HCT116 (cell line): ENCODE measurements around the gene PDE4B. TPM values are rescaled to one million over a fixed set of nuclear protein-coding genes. Genes with fewer than 3 reads are reported as not detected.

ENCODE experiments used
- ATAC-seq: fragments of 200-7000 bp; cut with Tn5 transposase; 2 replicates; pipeline ENCODE4 v1.9.1; 2020; ENCODE audit warnings: mild to moderate bottlenecking, moderate library complexity
- BruUV-seq: library from RNA; stranded (reverse); fragments of 400-500 nt; replicated peaks from 2 replicates; lab custom pipeline; 2021; lab: Mats Ljungman, UMichigan
- CTCF ChIA-PET: fragments of 300-600 bp; sonication (Branson Sonifier 250); formaldehyde crosslinking; loops from one replicate; lab custom pipeline; 2021; ENCODE audit warnings: antibody characterized with exemption; lab: Charles Lee
- POLR2A ChIA-PET: fragments of 300-600, 350-600 bp; sonication (Branson Sonifier 250); formaldehyde crosslinking; loops from one replicate; lab custom pipeline; 2021; ENCODE audit warnings: antibody characterized with exemption; lab: Charles Lee
- RAD21 ChIA-PET, 2 experiments: fragments of 300-600 bp; sonication (Branson Sonifier 250); formaldehyde crosslinking; loops; one replicate each; lab custom pipeline; 2023; ENCODE audit warnings: low total read pairs in 2 of 2; ENCODE audit not compliant: uncharacterized antibody in 2 of 2, unreplicated experiment in 2 of 2, low non-redundant PET in 1 of 2; lab: Charles Lee
- DNase-seq: peaks from one replicate; pipeline ENCODE4 v3.0.0-alpha.2; 2010; ENCODE audit warnings: low read depth, low spot score
- H2AFZ ChIP-seq: fragments of 200-600 bp; shearing (Covaris generic), sonication (generic); 2 replicates; pipeline ENCODE4 v1.6.1; 2017; ENCODE audit warnings: low read depth, mixed run types, mixed read lengths, antibody characterized with exemption, low read length; ENCODE audit not compliant: poor library complexity, severe bottlenecking
- H3K27ac ChIP-seq: 2 replicates; pipeline ENCODE4 v1.5.1; 2012; ENCODE audit warnings: low read depth, low read length
- H3K27me3 ChIP-seq: fragments of 200-600 bp; sonication (generic); 2 replicates; pipeline ENCODE4 v1.6.1; 2016; ENCODE audit warnings: mixed run types, low read length, mixed read lengths; ENCODE audit not compliant: insufficient read depth
- H3K36me3 ChIP-seq, 2 experiments: fragments of 200-500 bp in 1 of 2; fragments of 200-600 bp in 1 of 2; sonication (Bioruptor generic) in 1 of 2; sonication (generic) in 1 of 2; 2 replicates each; pipeline versions ENCODE4 v1.5.1 to v1.6.1; 2014 to 2016; ENCODE audit warnings: low read length in 2 of 2, inconsistent platforms in 1 of 2, mixed read lengths in 1 of 2, mixed run types in 1 of 2; ENCODE audit not compliant: insufficient read depth in 2 of 2, control insufficient read depth in 1 of 2
- H3K4me1 ChIP-seq, 2 experiments: fragments of 200-600 bp in 1 of 2; sonication (generic) in 1 of 2; 2 replicates each; pipeline versions ENCODE4 v1.5.1 to v1.6.1; 2012 to 2017; ENCODE audit warnings: low read length in 2 of 2, inconsistent platforms in 1 of 2, mild to moderate bottlenecking in 1 of 2, mixed read lengths in 1 of 2, mixed run types in 1 of 2, moderate library complexity in 1 of 2; ENCODE audit not compliant: insufficient read depth in 2 of 2, control insufficient read depth in 1 of 2
- H3K4me2 ChIP-seq: fragments of 200-600 bp; sonication (generic); 2 replicates; pipeline ENCODE4 v1.6.1; 2017; ENCODE audit warnings: mixed run types, low read length, mixed read lengths
- H3K4me3 ChIP-seq, 2 experiments: fragments of 200-600 bp in 1 of 2; sonication (generic) in 1 of 2; replicated peaks in 1 of 2; 2 replicates each; pipeline ENCODE4 v1.5.1; 2011 to 2016; ENCODE audit warnings: low read length in 2 of 2, control low read depth in 1 of 2, low read depth in 1 of 2, mild to moderate bottlenecking in 1 of 2, mixed read lengths in 1 of 2, mixed run types in 1 of 2
- H3K79me2 ChIP-seq: fragments of 200-600 bp; sonication (generic); 2 replicates; pipeline ENCODE4 v1.6.1; 2017; ENCODE audit warnings: mild to moderate bottlenecking, mixed run types, low read length, moderate library complexity, mixed read lengths; ENCODE audit not compliant: insufficient read depth
- H3K9ac ChIP-seq: fragments of 200-600 bp; sonication (generic); 2 replicates; pipeline ENCODE4 v1.6.1; 2016; ENCODE audit warnings: low read length, mixed read lengths
- H3K9me2 ChIP-seq: fragments of 200-600 bp; sonication (generic), shearing (Covaris generic); 2 replicates; pipeline ENCODE4 v1.6.1; 2017; ENCODE audit warnings: mixed run types, mild to moderate bottlenecking, moderate library complexity; ENCODE audit not compliant: insufficient read depth
- H3K9me3 ChIP-seq, 2 experiments: fragments of 200-500 bp in 1 of 2; fragments of 200-600 bp in 1 of 2; sonication (Bioruptor generic) in 1 of 2; sonication (generic) in 1 of 2; 2 replicates each; pipeline ENCODE4 v1.6.1; 2014 to 2017; ENCODE audit warnings: low read length in 2 of 2, mixed read lengths in 2 of 2, inconsistent platforms in 1 of 2, low read depth in 1 of 2, mild to moderate bottlenecking in 1 of 2, mixed run types in 1 of 2, moderate library complexity in 1 of 2; ENCODE audit not compliant: control insufficient read depth in 1 of 2, insufficient read depth in 1 of 2
- H4K20me1 ChIP-seq: fragments of 200-600 bp; sonication (generic), shearing (Covaris generic); 2 replicates; pipeline ENCODE4 v1.6.1; 2017; ENCODE audit warnings: mixed run types, mild to moderate bottlenecking, moderate library complexity; ENCODE audit not compliant: insufficient read depth
- ATF3 ChIP-seq: IDR thresholded peaks from 2 replicates; pipeline ENCODE4 v1.6.1; 2012
- CBX3 ChIP-seq: IDR thresholded peaks from 2 replicates; pipeline ENCODE4 v1.6.1; 2012; ENCODE audit warnings: low read depth
- CTCF ChIP-seq, 3 experiments: fragments of 200-600 bp in 1 of 3; sonication (generic) in 1 of 3; IDR thresholded peaks in 2 of 3; conservative IDR thresholded peaks in 1 of 3; 2 replicates each; pipeline ENCODE4 v1.5.1; 2012 to 2017; ENCODE audit warnings: low read depth in 2 of 3, low read length in 2 of 3, antibody characterized with exemption in 1 of 3, borderline replicate concordance in 1 of 3, control low read depth in 1 of 3, mild to moderate bottlenecking in 1 of 3, mixed read lengths in 1 of 3, mixed run types in 1 of 3, moderate library complexity in 1 of 3; ENCODE audit not compliant: insufficient read depth in 1 of 3
- EGR1 ChIP-seq: IDR thresholded peaks from 2 replicates; pipeline ENCODE4 v1.6.1; 2012; ENCODE audit warnings: low read depth
- EZH2 ChIP-seq: fragments of 200-600 bp; sonication (generic); IDR thresholded peaks from 2 replicates; pipeline ENCODE4 v1.6.1; 2017; ENCODE audit warnings: antibody characterized with exemption, mixed run types
- EZH2phosphoT487 ChIP-seq: fragments of 200-600 bp; IDR thresholded peaks from 2 replicates; pipeline ENCODE4 v1.6.1; 2018; ENCODE audit warnings: antibody characterized with exemption, borderline replicate concordance
- FOSL1 ChIP-seq: IDR thresholded peaks from 2 replicates; pipeline ENCODE4 v1.6.1; 2012; ENCODE audit warnings: low read depth
- POLR2A ChIP-seq: IDR thresholded peaks from 2 replicates; pipeline ENCODE4 v1.7.0; 2011; ENCODE audit warnings: borderline replicate concordance; ENCODE audit not compliant: insufficient read depth, insufficient read length; ENCODE audit errors: extremely low read depth
- POLR2AphosphoS5 ChIP-seq: IDR thresholded peaks from 2 replicates; pipeline ENCODE4 v1.6.1; 2011; ENCODE audit warnings: mild to moderate bottlenecking, low read depth, low read length, moderate library complexity
- REST ChIP-seq: IDR thresholded peaks from 2 replicates; pipeline ENCODE4 v1.6.1; 2012; ENCODE audit warnings: low read depth
- SIN3A ChIP-seq: IDR thresholded peaks from 2 replicates; pipeline ENCODE4 v1.6.1; 2012; ENCODE audit warnings: low read depth
- ZBTB33 ChIP-seq: IDR thresholded peaks from 2 replicates; pipeline ENCODE4 v1.6.1; 2011; ENCODE audit warnings: mild to moderate bottlenecking, low read length, moderate library complexity; ENCODE audit not compliant: insufficient replicate concordance; ENCODE audit errors: extremely low read depth
- ZFX ChIP-seq: fragments of 450-650 bp; IDR thresholded peaks from 2 replicates; pipeline ENCODE4 v1.6.1; 2017
- ZNF274 ChIP-seq: fragments of 200-500 bp; sonication (Bioruptor generic); IDR thresholded peaks from 2 replicates; pipeline ENCODE4 v1.6.1; 2014; ENCODE audit warnings: mild to moderate bottlenecking, low read depth, low read length, inconsistent platforms
- intact Hi-C: fragments of 100-400 bp; cut with micrococcal nuclease; formaldehyde crosslinking; loops from 2 replicates; pipeline ENCODE4 v1.10.0; 2022
- total RNA-seq: library from RNA; stranded (reverse); gene quantifications from one replicate; pipeline ENCODE4 v1.2.1, GENCODE V29; 2021; ENCODE audit not compliant: unreplicated experiment

PDE4B gene
- total RNA-seq, 1 experiment from 2014 or later, result 76.9 TPM

GRCh38 chr1:66388913-66389312, 596.2 kb downstream of the PDE4B start:
- H3K36me3 ChIP-seq, result no peaks in the 10 kb centered on the region
- H3K9me2 ChIP-seq, result no peaks in the 10 kb centered on the region
- no peaks in the 10 kb centered on the region for H3K27me3 ChIP-seq
- H3K4me3 ChIP-seq, result no peak overlapping the region
- TF ChIP-seq EGR1, result no peak
- TF ChIP-seq POLR2AphosphoS5, result no peak
- TF ChIP-seq ZFX, result no peak
- no peak for TF ChIP-seq ATF3
- TF ChIP-seq FOSL1, result no peak
- no peak for TF ChIP-seq EZH2
- TF ChIP-seq SIN3A, result no peak
- no peak for TF ChIP-seq REST
- no peak for TF ChIP-seq POLR2A
- no peak for TF ChIP-seq CBX3
- no peak for TF ChIP-seq ZBTB33
- TF ChIP-seq EZH2phosphoT487, result no peak
- TF ChIP-seq ZNF274, result no peak
- no peak for TF ChIP-seq CTCF (IDR thresholded peaks at IDR 0.05 in 2 of 3, conservative IDR thresholded peaks at IDR 0.05 in 1 of 3; ENCODE audit: borderline replicate concordance in 1 of 3, insufficient read depth in 1 of 3, low read depth in 2 of 3, low read length in 2 of 3)
- no peaks in the 10 kb centered on the region for H4K20me1 ChIP-seq
- no TSS peak for BruUV-seq
- H3K79me2 ChIP-seq, result no peaks in the 10 kb centered on the region
- intact Hi-C loops, result no loop called here
- ATAC-seq (no peak), DNase-seq (no peak)
- no peak overlapping the region for H3K9ac ChIP-seq
- ChIA-PET CTCF (no interaction called here), RAD21 (no interaction called here), POLR2A (no interaction called here)
- H3K4me1 ChIP-seq, result no peaks in the 10 kb centered on the region
- peaks cover 14 to 18% of the 10 kb centered on the region in 2 experiments; a peak in 3 of 4 replicates for H3K9me3 ChIP-seq
- no peak overlapping the region for H3K4me2 ChIP-seq
- no peak overlapping the region for H2AFZ ChIP-seq
- H3K27ac ChIP-seq, result no peak overlapping the region
